ENCODE results near the gene SLC2A6.

GRCh38 chr9:133437753-133438531, 41.0 kb downstream of the SLC2A6 start:
- TF ChIP-seq POLR2A (IDR thresholded peaks at IDR 0.05) (no peak), CTCF (IDR thresholded peaks at IDR 0.05) (no peak)

Data from heart left ventricle (tissue), 13 donors.